NB4 (cell line): ENCODE measurements around the gene DGKH.

Experiments
- DNase-seq: peaks from one replicate; pipeline ENCODE4 v3.0.0; 2010; ENCODE audit warnings: low read depth
- H3K4me3 ChIP-seq: one replicate; pipeline ENCODE4 v1.5.1; 2011; ENCODE audit warnings: mild to moderate bottlenecking, low read depth, low read length, moderate library complexity
- CTCF ChIP-seq: IDR thresholded peaks from one replicate; pipeline ENCODE4 v1.5.1; 2012; ENCODE audit warnings: low read depth, low read length
- MAX ChIP-seq: IDR thresholded peaks from 2 replicates; pipeline ENCODE4 v1.6.1; 2011; ENCODE audit warnings: low read depth, low read length
- MYC ChIP-seq: IDR thresholded peaks from 2 replicates; pipeline ENCODE4 v1.6.1; 2011; ENCODE audit warnings: low read depth, low read length
- POLR2A ChIP-seq: IDR thresholded peaks from 2 replicates; pipeline ENCODE4 v1.6.1; 2011; ENCODE audit warnings: mild to moderate bottlenecking; ENCODE audit not compliant: insufficient read length; ENCODE audit errors: extremely low read depth

DGKH gene

GRCh38 chr13:42022796-42023493, 25.5 kb upstream of the DGKH start:
- no peak for DNase-seq
- H3K4me3 ChIP-seq = no peak overlapping the region
- TF ChIP-seq MYC (no peak), MAX (no peak), CTCF (no peak), POLR2A (no peak)

GRCh38 chr13:42027286-42027685, 21.2 kb upstream of the DGKH start:
- H3K4me3 ChIP-seq = no peak overlapping the region
- TF ChIP-seq CTCF = no peak
- no peak for TF ChIP-seq MYC
- no peak for TF ChIP-seq POLR2A
- TF ChIP-seq MAX = no peak
- no peak for DNase-seq

- H3K4me3 ChIP-seq = no peak overlapping the region
- TF ChIP-seq POLR2A = no peak
- TF ChIP-seq MAX = no peak
- no peak for TF ChIP-seq MYC
- no peak for TF ChIP-seq CTCF
- DNase-seq = no peak
These were observed 20.2 kb upstream of the DGKH start for GRCh38 chr13:42028113-42028799.

- TF ChIP-seq POLR2A (no peak), MYC (no peak), CTCF (no peak), MAX (no peak)
- no peak overlapping the region for H3K4me3 ChIP-seq
- no peak for DNase-seq
These were observed 12.4 kb upstream of the DGKH start for GRCh38 chr13:42035905-42036521.

GRCh38 chr13:42036711-42037110, 11.7 kb upstream of the DGKH start:
- no peak for DNase-seq
- H3K4me3 ChIP-seq = no peak overlapping the region
- TF ChIP-seq MYC = no peak
- TF ChIP-seq POLR2A = no peak
- TF ChIP-seq CTCF = no peak
- TF ChIP-seq MAX = no peak
